ENCODE results near the gene NRM.

GRCh38 chr6:30687659-30688431, 2.9 kb downstream of the NRM start:
- TF ChIP-seq, protein P1, sequence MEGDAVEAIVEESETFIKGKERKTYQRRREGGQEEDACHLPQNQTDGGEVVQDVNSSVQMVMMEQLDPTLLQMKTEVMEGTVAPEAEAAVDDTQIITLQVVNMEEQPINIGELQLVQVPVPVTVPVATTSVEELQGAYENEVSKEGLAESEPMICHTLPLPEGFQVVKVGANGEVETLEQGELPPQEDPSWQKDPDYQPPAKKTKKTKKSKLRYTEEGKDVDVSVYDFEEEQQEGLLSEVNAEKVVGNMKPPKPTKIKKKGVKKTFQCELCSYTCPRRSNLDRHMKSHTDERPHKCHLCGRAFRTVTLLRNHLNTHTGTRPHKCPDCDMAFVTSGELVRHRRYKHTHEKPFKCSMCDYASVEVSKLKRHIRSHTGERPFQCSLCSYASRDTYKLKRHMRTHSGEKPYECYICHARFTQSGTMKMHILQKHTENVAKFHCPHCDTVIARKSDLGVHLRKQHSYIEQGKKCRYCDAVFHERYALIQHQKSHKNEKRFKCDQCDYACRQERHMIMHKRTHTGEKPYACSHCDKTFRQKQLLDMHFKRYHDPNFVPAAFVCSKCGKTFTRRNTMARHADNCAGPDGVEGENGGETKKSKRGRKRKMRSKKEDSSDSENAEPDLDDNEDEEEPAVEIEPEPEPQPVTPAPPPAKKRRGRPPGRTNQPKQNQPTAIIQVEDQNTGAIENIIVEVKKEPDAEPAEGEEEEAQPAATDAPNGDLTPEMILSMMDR (conservative IDR thresholded peaks at IDR 0.05; ENCODE audit: low read length): no peak; the same call in 1 of the 2 replicates
- no peak for TF ChIP-seq EZH2phosphoT487 (IDR thresholded peaks at IDR 0.05; ENCODE audit: borderline replicate concordance, low read depth, low read length)
